SK-N-SH (cell line): ENCODE results near the gene SMNDC1. TPM values are rescaled to one million over a fixed set of nuclear protein-coding genes. Genes with fewer than 3 reads are reported as not detected.

Source experiments
- CTCF ChIA-PET: fragments of 300-600, 350-600 bp; formaldehyde crosslinking; extraction: SDS; loops from one replicate; lab custom pipeline; 2021; lab: Yijun Ruan, JAX
- POLR2A ChIA-PET: fragments of 350-600 bp; sonication (Branson Sonifier 250); formaldehyde crosslinking; extraction: SDS; loops from one replicate; lab custom pipeline; 2020; ENCODE audit warnings: antibody characterized with exemption, inconsistent platforms; lab: Yijun Ruan, JAX
- DNase-seq: peaks from one replicate; pipeline ENCODE4 v3.0.0; 2012
- H2AFZ ChIP-seq: fragments of 200-600 bp; sonication (generic); 2 replicates; pipeline ENCODE4 v1.8.1; 2016; ENCODE audit warnings: antibody characterized with exemption, mild to moderate bottlenecking, low read depth
- H3F3A ChIP-seq: fragments of 200-600 bp; sonication (generic); replicated peaks from 2 replicates; pipeline ENCODE3; 2016; ENCODE audit warnings: antibody characterized with exemption, mild to moderate bottlenecking; ENCODE audit not compliant: insufficient read depth
- H3K27ac ChIP-seq, 2 experiments: fragments of 200-500 bp in 1 of 2; fragments of 200-600 bp in 1 of 2; sonication (Bioruptor generic) in 1 of 2; sonication (generic), shearing (Covaris generic) in 1 of 2; 2 replicates each; pipeline versions ENCODE4 v1.5.1 to v1.6.1; 2014 to 2016; ENCODE audit warnings: low read depth in 2 of 2, inconsistent platforms in 1 of 2, low read length in 1 of 2, mild to moderate bottlenecking in 1 of 2, mixed read lengths in 1 of 2
- H3K27me3 ChIP-seq: fragments of 200-600 bp; sonication (generic), shearing (Covaris generic); 2 replicates; pipeline ENCODE4 v1.6.1; 2016; ENCODE audit warnings: mixed run types; ENCODE audit not compliant: insufficient read depth
- H3K36me3 ChIP-seq, 2 experiments: fragments of 200-500 bp in 1 of 2; fragments of 200-600 bp in 1 of 2; sonication (Bioruptor generic) in 1 of 2; sonication (generic) in 1 of 2; replicated peaks in 1 of 2; 2 replicates each; pipeline versions ENCODE3 to v1.5.1; 2014 to 2016; ENCODE audit warnings: low read length in 1 of 2, mild to moderate bottlenecking in 1 of 2; ENCODE audit not compliant: insufficient read depth in 2 of 2, control insufficient read depth in 1 of 2
- H3K4me1 ChIP-seq, 2 experiments: fragments of 200-500 bp in 1 of 2; fragments of 200-600 bp in 1 of 2; sonication (Bioruptor generic) in 1 of 2; sonication (generic), shearing (Covaris generic) in 1 of 2; 2 replicates each; pipeline versions ENCODE4 v1.5.1 to v1.6.1; 2014 to 2016; ENCODE audit warnings: low read depth in 1 of 2, low read length in 1 of 2, mixed run types in 1 of 2; ENCODE audit not compliant: insufficient read depth in 2 of 2, control insufficient read depth in 1 of 2
- H3K4me2 ChIP-seq: fragments of 200-600 bp; sonication (generic), shearing (Covaris generic); 2 replicates; pipeline ENCODE4 v1.6.1; 2017; ENCODE audit warnings: mixed run types
- H3K4me3 ChIP-seq, 2 experiments: fragments of 200-500 bp in 1 of 2; fragments of 200-600 bp in 1 of 2; sonication (Bioruptor generic) in 1 of 2; sonication (generic), shearing (Covaris generic) in 1 of 2; 2 replicates each; pipeline versions ENCODE4 v1.5.1 to v1.8.1; 2014 to 2016; ENCODE audit warnings: low read depth in 2 of 2, inconsistent platforms in 1 of 2, low read length in 1 of 2, mild to moderate bottlenecking in 1 of 2, mixed read lengths in 1 of 2, moderate library complexity in 1 of 2
- H3K79me2 ChIP-seq: fragments of 200-600 bp; sonication (generic); 2 replicates; pipeline ENCODE4 v1.8.1; 2017; ENCODE audit warnings: mild to moderate bottlenecking; ENCODE audit not compliant: insufficient read depth
- H3K9ac ChIP-seq: fragments of 200-600 bp; sonication (generic); 2 replicates; pipeline ENCODE4 v1.6.1; 2017; ENCODE audit warnings: mixed run types
- H3K9me2 ChIP-seq: fragments of 200-600 bp; sonication (generic); 2 replicates; pipeline ENCODE4 v1.6.1; 2017; ENCODE audit warnings: mixed run types
- H3K9me3 ChIP-seq: fragments of 200-600 bp; sonication (generic); 2 replicates; pipeline ENCODE4 v1.6.1; 2017; ENCODE audit warnings: mixed run types, mild to moderate bottlenecking, moderate library complexity
- H4K20me1 ChIP-seq: fragments of 200-600 bp; sonication (generic); 2 replicates; pipeline ENCODE4 v1.6.1; 2017; ENCODE audit warnings: mild to moderate bottlenecking, mixed run types; ENCODE audit not compliant: insufficient read depth
- ELF1 ChIP-seq: IDR thresholded peaks from 2 replicates; pipeline ENCODE4 v1.4.0; 2012
- EP300 ChIP-seq, 2 experiments: IDR thresholded peaks; 2 replicates each; pipeline versions ENCODE4 v1.4.0 to v1.6.1; 2012; ENCODE audit warnings: borderline replicate concordance in 1 of 2, low read depth in 1 of 2, low read length in 1 of 2
- FOSL2 ChIP-seq: IDR thresholded peaks from 2 replicates; pipeline ENCODE4 v1.4.0; 2012; ENCODE audit warnings: low read depth, mild to moderate bottlenecking, moderate library complexity, borderline replicate concordance
- FOXJ3 ChIP-seq: sonication (generic); formaldehyde crosslinking; IDR thresholded peaks from 2 replicates; pipeline ENCODE4 v1.5.1; 2020; ENCODE audit warnings: mild to moderate bottlenecking, missing genetic modification reagents
- JUND ChIP-seq: IDR thresholded peaks from 2 replicates; pipeline ENCODE4 v1.4.0; 2012
- MEF2A ChIP-seq: IDR thresholded peaks from 2 replicates; pipeline ENCODE4 v1.4.0; 2012; ENCODE audit warnings: low read depth, borderline replicate concordance
- NFIC ChIP-seq: IDR thresholded peaks from 2 replicates; pipeline ENCODE4 v1.4.0; 2012; ENCODE audit warnings: borderline replicate concordance
- NRF1 ChIP-seq: IDR thresholded peaks from 2 replicates; pipeline ENCODE4 v1.6.1; 2012; ENCODE audit warnings: low read depth, mild to moderate bottlenecking, low read length
- RAD21 ChIP-seq: IDR thresholded peaks from 2 replicates; pipeline ENCODE4 v1.6.1; 2012; ENCODE audit warnings: mild to moderate bottlenecking, low read length
- RCOR1 ChIP-seq: fragments of 150-350 bp; IDR thresholded peaks from 2 replicates; pipeline ENCODE4 v1.6.1; 2017; ENCODE audit warnings: antibody characterized with exemption, low read length
- RFX5 ChIP-seq: IDR thresholded peaks from 2 replicates; pipeline ENCODE4 v1.6.1; 2012; ENCODE audit warnings: mild to moderate bottlenecking, improper control_type of control experiment, low read length
- RXRA ChIP-seq: IDR thresholded peaks from 2 replicates; pipeline ENCODE4 v1.4.0; 2012; ENCODE audit warnings: low read depth, mild to moderate bottlenecking, borderline replicate concordance
- SIN3A ChIP-seq: IDR thresholded peaks from 2 replicates; pipeline ENCODE4 v1.6.1; 2012; ENCODE audit warnings: low read depth, mild to moderate bottlenecking, low read length, moderate library complexity, borderline replicate concordance
- TCF12 ChIP-seq: IDR thresholded peaks from 2 replicates; pipeline ENCODE4 v1.4.0; 2012
- TEAD4 ChIP-seq: IDR thresholded peaks from 2 replicates; pipeline ENCODE4 v1.4.0; 2012; ENCODE audit warnings: mild to moderate bottlenecking, borderline replicate concordance; ENCODE audit not compliant: insufficient read depth
- YY1 ChIP-seq: IDR thresholded peaks from 2 replicates; pipeline ENCODE4 v1.4.0; 2012; ENCODE audit warnings: low read depth, mild to moderate bottlenecking
- WGBS: methylation state at CpG from one replicate; pipeline ENCODE4 v1.1.6; 2017; ENCODE audit warnings: low lambda C conversion rate; 5-methylcytosine and 5-hydroxymethylcytosine counted together
- polyA plus RNA-seq, 3 experiments: library from polyadenylated mRNA; depleted of rRNA; stranded (reverse); fragments of >200 nt; gene quantifications; 2 replicates each; pipeline ENCODE4 v1.2.3, GENCODE V29; 2012
- TF ChIP-seq, protein P1 (sequence below): IDR thresholded peaks from 2 replicates; pipeline ENCODE4 v1.4.0; 2012; ENCODE audit warnings: low read depth, borderline replicate concordance
- TF ChIP-seq, protein P2 (sequence below): IDR thresholded peaks from 2 replicates; pipeline ENCODE4; 2012
- TF ChIP-seq, protein P3 (sequence below): IDR thresholded peaks from 2 replicates; pipeline ENCODE4 v1.4.0; 2012; ENCODE audit warnings: low read depth
- TF ChIP-seq, protein P4 (sequence below): fragments of 150-350 bp; IDR thresholded peaks from 2 replicates; pipeline ENCODE4 v1.6.1; 2017; ENCODE audit warnings: antibody characterized with exemption, low read length, low read depth, borderline replicate concordance

SMNDC1 gene
- polyA plus RNA-seq, 1 of the 3 experiments (the other 2 are of a cell fraction) = 13.3 TPM

DNA sequence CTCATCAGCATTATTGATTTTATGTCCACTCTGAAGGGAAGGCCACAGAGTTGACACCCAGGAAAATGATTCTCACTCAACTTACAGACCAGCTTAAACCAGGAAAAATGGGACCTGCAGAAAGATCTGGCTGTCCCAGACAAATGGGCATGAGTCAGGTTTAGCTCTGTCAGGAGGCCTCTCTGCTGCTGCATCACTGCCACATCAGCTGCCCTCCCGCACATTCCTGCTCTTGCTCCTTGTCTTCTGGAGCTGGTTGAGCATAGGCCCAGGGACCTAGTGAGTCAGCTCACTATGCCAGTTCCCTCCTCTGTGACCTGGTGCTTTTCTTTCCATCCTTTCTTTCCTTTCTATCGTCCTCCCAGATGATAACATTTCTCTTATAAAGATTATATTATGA, 18.8 kb upstream of the SMNDC1 start:
- H2AFZ ChIP-seq = no peak overlapping the region
- peak overlapping the region in 1 of 2 experiments; percentile 83; a peak in 2 of 4 replicates for H3K27ac ChIP-seq
- H3K79me2 ChIP-seq = no peaks in the 10 kb centered on the region
- H4K20me1 ChIP-seq = no peaks in the 10 kb centered on the region
- no peaks in the 10 kb centered on the region for H3K9me2 ChIP-seq
- H3K9me3 ChIP-seq = no peaks in the 10 kb centered on the region
- POLR2A ChIA-PET = no interaction called here
- H3F3A ChIP-seq = peaks cover 48% of the 10 kb centered on the region
- H3K4me2 ChIP-seq = peak overlapping the region; percentile 44; the same call in 1 of the 2 replicates
- H3K4me1 ChIP-seq = peaks cover 0 to 26% of the 10 kb centered on the region in 2 experiments; a peak in 3 of 4 replicates
- CTCF ChIA-PET = interaction anchor here (1.0 to 1.7 kb wide), 5 partner anchors 11 to 278 kb away, joined by 3 to 8 read pairs (median 4); no protein-coding TSS in a partner anchor
- no peaks in the 10 kb centered on the region for H3K27me3 ChIP-seq
- no peak for TF ChIP-seq FOXJ3 (CRISPR knock-in tag)
- TF ChIP-seq, protein P1, sequence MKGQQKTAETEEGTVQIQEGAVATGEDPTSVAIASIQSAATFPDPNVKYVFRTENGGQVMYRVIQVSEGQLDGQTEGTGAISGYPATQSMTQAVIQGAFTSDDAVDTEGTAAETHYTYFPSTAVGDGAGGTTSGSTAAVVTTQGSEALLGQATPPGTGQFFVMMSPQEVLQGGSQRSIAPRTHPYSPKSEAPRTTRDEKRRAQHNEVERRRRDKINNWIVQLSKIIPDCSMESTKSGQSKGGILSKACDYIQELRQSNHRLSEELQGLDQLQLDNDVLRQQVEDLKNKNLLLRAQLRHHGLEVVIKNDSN = peak; percentile 24; the same call in 1 of the 2 replicates
- TF ChIP-seq, protein P2, sequence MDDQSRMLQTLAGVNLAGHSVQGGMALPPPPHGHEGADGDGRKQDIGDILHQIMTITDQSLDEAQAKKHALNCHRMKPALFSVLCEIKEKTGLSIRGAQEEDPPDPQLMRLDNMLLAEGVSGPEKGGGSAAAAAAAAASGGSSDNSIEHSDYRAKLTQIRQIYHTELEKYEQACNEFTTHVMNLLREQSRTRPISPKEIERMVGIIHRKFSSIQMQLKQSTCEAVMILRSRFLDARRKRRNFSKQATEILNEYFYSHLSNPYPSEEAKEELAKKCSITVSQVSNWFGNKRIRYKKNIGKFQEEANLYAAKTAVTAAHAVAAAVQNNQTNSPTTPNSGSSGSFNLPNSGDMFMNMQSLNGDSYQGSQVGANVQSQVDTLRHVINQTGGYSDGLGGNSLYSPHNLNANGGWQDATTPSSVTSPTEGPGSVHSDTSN = peak; percentile 80
- TF ChIP-seq EP300 (IDR thresholded peaks at IDR 0.05; ENCODE audit: borderline replicate concordance in 1 of 2, low read depth in 1 of 2, low read length in 1 of 2) = peak in 1 of 2 experiments; percentile 77; a peak in 1 of 4 replicates
- peak; percentile 78; the same call in 1 of the 2 replicates for TF ChIP-seq FOSL2
- TF ChIP-seq RAD21 = no peak
- TF ChIP-seq RFX5 = no peak
- TF ChIP-seq SIN3A = no peak
- TF ChIP-seq ELF1 = no peak
- peak; percentile 77 for TF ChIP-seq TCF12
- TF ChIP-seq RXRA = peak; percentile 44; the same call in 1 of the 2 replicates
- TF ChIP-seq YY1 = no peak
- no peak for TF ChIP-seq RCOR1
- TF ChIP-seq, protein P3, sequence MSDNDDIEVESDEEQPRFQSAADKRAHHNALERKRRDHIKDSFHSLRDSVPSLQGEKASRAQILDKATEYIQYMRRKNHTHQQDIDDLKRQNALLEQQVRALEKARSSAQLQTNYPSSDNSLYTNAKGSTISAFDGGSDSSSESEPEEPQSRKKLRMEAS = peak; percentile 78
- TF ChIP-seq JUND = peak; percentile 78
- TF ChIP-seq, protein P4, sequence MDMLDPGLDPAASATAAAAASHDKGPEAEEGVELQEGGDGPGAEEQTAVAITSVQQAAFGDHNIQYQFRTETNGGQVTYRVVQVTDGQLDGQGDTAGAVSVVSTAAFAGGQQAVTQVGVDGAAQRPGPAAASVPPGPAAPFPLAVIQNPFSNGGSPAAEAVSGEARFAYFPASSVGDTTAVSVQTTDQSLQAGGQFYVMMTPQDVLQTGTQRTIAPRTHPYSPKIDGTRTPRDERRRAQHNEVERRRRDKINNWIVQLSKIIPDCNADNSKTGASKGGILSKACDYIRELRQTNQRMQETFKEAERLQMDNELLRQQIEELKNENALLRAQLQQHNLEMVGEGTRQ = no peak
- TF ChIP-seq NRF1 = no peak
- no peak for TF ChIP-seq MEF2A
- peak; percentile 59; the same call in 1 of the 2 replicates for TF ChIP-seq TEAD4
- peak; percentile 56 for TF ChIP-seq NFIC
- TF ChIP-seq, all 33 proteins: peak for 10
- 10% methylated on average over 2 of the region's 2 CpGs for WGBS
- DNase-seq = no peak
- Histone ChIP-seq H3K4me3 (no peak overlapping the region), H3K36me3 (no peaks in the 10 kb centered on the region), H3K9ac (peak overlapping the region; percentile 13; the same call in 1 of the 2 replicates)
